HepG2 (cell line): ENCODE measurements around the gene ELOVL5. TPM values are rescaled to one million over a fixed set of nuclear protein-coding genes. Genes with fewer than 3 reads are reported as not detected.

Experiments used
- ATAC-seq: fragments of 200-7000 bp; cut with Tn5 transposase; 3 replicates; pipeline ENCODE4 v1.9.1; 2020; ENCODE audit warnings: mild to moderate bottlenecking, moderate library complexity
- BruUV-seq: library from RNA; stranded (reverse); fragments of 400-500 nt; replicated peaks from 2 replicates; lab custom pipeline; 2021; lab: Mats Ljungman, UMichigan
- CTCF ChIA-PET: fragments of 300-600 bp; formaldehyde crosslinking; extraction: SDS; loops from one replicate; lab custom pipeline; 2021; ENCODE audit warnings: low total read pairs, inconsistent platforms, low intra/inter-chr PET ratio; lab: Yijun Ruan, JAX
- POLR2A ChIA-PET: fragments of 350-600 bp; sonication (Branson Sonifier 250); formaldehyde crosslinking; loops from one replicate; lab custom pipeline; 2020; ENCODE audit warnings: antibody characterized with exemption, inconsistent platforms; lab: Yijun Ruan, JAX
- DNase-seq: peaks from one replicate; pipeline ENCODE4 v3.0.0-alpha.2; 2015; ENCODE audit warnings: low spot score
- FAIRE-seq: peaks from 3 replicates; lab custom pipeline; 2011; peaks lifted over from hg19 to GRCh38; lab: Jason Lieb, UNC
- H2AFZ ChIP-seq: one replicate; pipeline ENCODE4 v1.6.1; 2011; ENCODE audit warnings: low read length, inconsistent platforms
- H3K27ac ChIP-seq: fragments of 300-600 bp; 3 replicates; pipeline ENCODE4 v1.8.0; 2011; ENCODE audit warnings: mixed run types, mild to moderate bottlenecking, mixed read lengths, low read length, inconsistent platforms; ENCODE audit not compliant: insufficient read depth; ENCODE audit errors: extremely low read length
- H3K27me3 ChIP-seq, 2 experiments: fragments of 200-600 bp in 1 of 2; 2 replicates in 1 of 2; 3 replicates in 1 of 2; pipeline versions ENCODE4 v1.6.0 to v1.8.0; 2011; ENCODE audit warnings: low read length in 2 of 2, mild to moderate bottlenecking in 2 of 2, moderate library complexity in 2 of 2, inconsistent platforms in 1 of 2; ENCODE audit not compliant: insufficient read depth in 2 of 2, control insufficient read depth in 1 of 2
- H3K36me3 ChIP-seq, 2 experiments: fragments of 200-600 bp in 1 of 2; replicated peaks in 1 of 2; 2 replicates in 1 of 2; 3 replicates in 1 of 2; pipeline versions ENCODE4 v1.5.1 to v1.8.0; 2011; ENCODE audit warnings: low read length in 2 of 2, inconsistent platforms in 1 of 2; ENCODE audit not compliant: insufficient read depth in 2 of 2, control insufficient read depth in 1 of 2
- H3K4me1 ChIP-seq: 2 replicates; pipeline ENCODE4 v1.5.1; 2012; ENCODE audit warnings: low read length, inconsistent platforms; ENCODE audit not compliant: insufficient read depth
- H3K4me2 ChIP-seq: 2 replicates; pipeline ENCODE4 v1.6.0; 2011; ENCODE audit warnings: low read depth, low read length, inconsistent platforms
- H3K4me3 ChIP-seq, 3 experiments: fragments of 200-600 bp in 1 of 3; sonication (generic), shearing (Covaris generic) in 1 of 3; replicated peaks in 1 of 3; 2 replicates each; pipeline ENCODE4 v1.5.1; 2011 to 2016; ENCODE audit warnings: low read length in 3 of 3, inconsistent platforms in 2 of 3, low read depth in 2 of 3, mild to moderate bottlenecking in 2 of 3, control low read depth in 1 of 3, mixed read lengths in 1 of 3; ENCODE audit not compliant: insufficient read depth in 1 of 3
- H3K79me2 ChIP-seq: one replicate; pipeline ENCODE4 v1.6.1; 2011; ENCODE audit warnings: low read length, inconsistent platforms; ENCODE audit not compliant: insufficient read depth
- H3K9ac ChIP-seq: 2 replicates; pipeline ENCODE4 v1.6.0; 2011; ENCODE audit warnings: mild to moderate bottlenecking, low read depth, low read length, inconsistent platforms; ENCODE audit not compliant: insufficient read depth
- H3K9me3 ChIP-seq: 2 replicates; pipeline ENCODE4 v1.5.1; 2012; ENCODE audit warnings: mild to moderate bottlenecking, low read length
- H4K20me1 ChIP-seq: 2 replicates; pipeline ENCODE4 v1.6.0; 2011; ENCODE audit warnings: inconsistent platforms, mild to moderate bottlenecking, low read length, moderate library complexity; ENCODE audit not compliant: insufficient read depth
- AKAP8 ChIP-seq: sonication (generic); formaldehyde crosslinking; IDR thresholded peaks from 2 replicates; pipeline ENCODE4 v1.5.1; 2020; ENCODE audit warnings: mild to moderate bottlenecking, missing genetic modification reagents
- CEBPG ChIP-seq: IDR thresholded peaks from 2 replicates; pipeline ENCODE4 v1.6.1; 2016
- DBP ChIP-seq: sonication (generic); formaldehyde crosslinking; IDR thresholded peaks from 2 replicates; pipeline ENCODE4 v1.4.0; 2020; ENCODE audit warnings: missing genetic modification reagents; ENCODE audit errors: not compliant biosample characterization
- KDM6A ChIP-seq: IDR thresholded peaks from 2 replicates; pipeline ENCODE4 v1.6.1; 2016; ENCODE audit warnings: low read depth
- KLF9 ChIP-seq: IDR thresholded peaks from 2 replicates; pipeline ENCODE4 v1.6.1; 2016; ENCODE audit warnings: low read depth
- MAFG ChIP-seq: sonication (generic); formaldehyde crosslinking; IDR thresholded peaks from 2 replicates; pipeline ENCODE4 v1.5.1; 2020; ENCODE audit warnings: mild to moderate bottlenecking, missing genetic modification reagents
- PHF21A ChIP-seq: sonication (generic); formaldehyde crosslinking; IDR thresholded peaks from 2 replicates; pipeline ENCODE4 v1.5.0; 2020; ENCODE audit warnings: mild to moderate bottlenecking, missing genetic modification reagents
- RBM39 ChIP-seq: fragments of 200-400 bp; formaldehyde crosslinking; IDR thresholded peaks from one replicate; pipeline ENCODE4 v1.6.1; 2018; ENCODE audit warnings: antibody characterized with exemption, mild to moderate bottlenecking, low read depth, low read length; ENCODE audit not compliant: poor library complexity, severe bottlenecking
- RFXANK ChIP-seq: IDR thresholded peaks from 2 replicates; pipeline ENCODE4 v1.6.1; 2016
- SETDB1 ChIP-seq: sonication (generic); formaldehyde crosslinking; IDR thresholded peaks from 2 replicates; pipeline ENCODE4 v1.5.1; 2020; ENCODE audit warnings: missing genetic modification reagents, mild to moderate bottlenecking, borderline replicate concordance
- SKIL ChIP-seq: sonication (generic); formaldehyde crosslinking; IDR thresholded peaks from 2 replicates; pipeline ENCODE4 v1.8.0; 2022; ENCODE audit warnings: missing genetic modification reagents, mild to moderate bottlenecking, moderate library complexity, borderline replicate concordance
- SP4 ChIP-seq: sonication (generic); formaldehyde crosslinking; IDR thresholded peaks from 2 replicates; pipeline ENCODE4 v1.8.1; 2023; ENCODE audit warnings: mild to moderate bottlenecking, missing genetic modification reagents
- ZC3H4 ChIP-seq: sonication (generic); formaldehyde crosslinking; IDR thresholded peaks from 2 replicates; pipeline ENCODE4 v1.4.0; 2020; ENCODE audit warnings: missing genetic modification reagents, borderline replicate concordance
- ZMYM3 ChIP-seq: sonication (generic); formaldehyde crosslinking; IDR thresholded peaks from 2 replicates; pipeline ENCODE4 v1.5.1; 2020; ENCODE audit warnings: mild to moderate bottlenecking, missing genetic modification reagents
- ZNF20 ChIP-seq: sonication (generic); formaldehyde crosslinking; IDR thresholded peaks from 2 replicates; pipeline ENCODE4 v1.4.0; 2020; ENCODE audit warnings: mild to moderate bottlenecking, moderate library complexity, missing genetic modification reagents
- ZNF350 ChIP-seq: sonication (generic); formaldehyde crosslinking; IDR thresholded peaks from 2 replicates; pipeline ENCODE4 v1.4.0; 2020; ENCODE audit warnings: mild to moderate bottlenecking, low read depth, missing genetic modification reagents, borderline replicate concordance
- ZNF781 ChIP-seq: sonication (generic); formaldehyde crosslinking; IDR thresholded peaks from 2 replicates; pipeline ENCODE4 v1.5.1; 2020; ENCODE audit warnings: borderline replicate concordance, mild to moderate bottlenecking, missing genetic modification reagents; ENCODE audit errors: not compliant biosample characterization
- ZNF816 ChIP-seq: sonication (generic); formaldehyde crosslinking; IDR thresholded peaks from 2 replicates; pipeline ENCODE4 v1.8.0; 2022; ENCODE audit warnings: missing genetic modification reagents, mild to moderate bottlenecking, borderline replicate concordance
- ZNF883 ChIP-seq: sonication (generic); formaldehyde crosslinking; IDR thresholded peaks from 2 replicates; pipeline ENCODE4 v1.5.1; 2020; ENCODE audit warnings: mild to moderate bottlenecking, missing genetic modification reagents; ENCODE audit errors: not compliant biosample characterization
- WGBS: methylation state at CpG from one replicate; pipeline ENCODE4 v1.1.6; 2017; ENCODE audit warnings: low lambda C conversion rate; 5-methylcytosine and 5-hydroxymethylcytosine counted together
- in situ Hi-C: cut with HindIII; loops from 2 replicates; pipeline ENCODE4 v1.10.0; 2017; ENCODE audit warnings: low pct_unique_long_range_greater_than_20kb; ENCODE audit not compliant: extremely low pct_ligation_motif_present
- intact Hi-C: fragments of 100-400 bp; cut with micrococcal nuclease; formaldehyde crosslinking; loops from one replicate; pipeline ENCODE4 v1.10.0; 2022; ENCODE audit not compliant: unreplicated experiment
- polyA plus RNA-seq, 8 experiments: library from polyadenylated mRNA; depleted of rRNA in 3 of 8; stranded (reverse) in 7 of 8; unstranded in 1 of 8; fragments of >200 nt; fragmentation: Illumina TruSeq in 4 of 8; extraction: Trizol in 4 of 8; gene quantifications; 2 replicates each; pipeline versions ENCODE4 v1.2.1 to v1.2.3, GENCODE V29; 2011 to 2016; ENCODE audit warnings: low read depth in 4 of 8, missing spikeins in 1 of 8, mixed read lengths in 1 of 8; ENCODE audit not compliant: insufficient read depth in 1 of 8
- total RNA-seq, 5 experiments: library from RNA; depleted of rRNA; stranded (reverse); fragments of >200 nt; fragmentation: Illumina TruSeq; extraction: Trizol; gene quantifications; 2 replicates each; pipeline ENCODE4 v1.2.3, GENCODE V29; 2016; ENCODE audit warnings: low read depth in 1 of 5

Gene ELOVL5
- total and polyA plus RNA-seq, 2 of the 13 experiments (the other 11 are each of a cell fraction or from before 2014, with no cell fraction given), result 50.1 to 72.4 TPM

- 97% methylated on average over 3 of the region's 3 CpGs for WGBS
- peaks cover 9% of the 10 kb centered on the region; the same call in 1 of the 2 replicates for H3K4me1 ChIP-seq
- ATAC-seq, result no peak
- no peaks in the 10 kb centered on the region for H4K20me1 ChIP-seq
- no peaks in the 10 kb centered on the region for H3K36me3 ChIP-seq
- in situ Hi-C loops, result no loop called here
- H2AFZ ChIP-seq, result no peak overlapping the region
- CTCF ChIA-PET, result no interaction called here
- H3K4me2 ChIP-seq, result no peak overlapping the region
- intact Hi-C loops, result no loop called here
- BruUV-seq, result no TSS peak
- TF ChIP-seq SKIL (CRISPR knock-in tag), result no peak
- no peak for TF ChIP-seq SP4 (CRISPR knock-in tag)
- TF ChIP-seq SETDB1 (CRISPR knock-in tag), result no peak
- TF ChIP-seq KDM6A, result no peak
- no peak for TF ChIP-seq MAFG (CRISPR knock-in tag)
- no peak for TF ChIP-seq ZNF883 (CRISPR knock-in tag)
- no peak for TF ChIP-seq ZC3H4
- no peak for TF ChIP-seq ZNF350 (CRISPR knock-in tag)
- no peak for TF ChIP-seq KLF9
- TF ChIP-seq CEBPG, result no peak
- no peak for TF ChIP-seq ZNF20 (CRISPR knock-in tag)
- TF ChIP-seq ZNF781 (CRISPR knock-in tag), result no peak
- no peak for TF ChIP-seq RBM39
- no peak for TF ChIP-seq ZMYM3 (CRISPR knock-in tag)
- TF ChIP-seq PHF21A (CRISPR knock-in tag), result no peak
- TF ChIP-seq AKAP8 (CRISPR knock-in tag), result no peak
- no peak for TF ChIP-seq ZNF816 (CRISPR knock-in tag)
- TF ChIP-seq RFXANK, result no peak
- TF ChIP-seq DBP, result no peak
- TF ChIP-seq, all 625 proteins: peak for 0
- FAIRE-seq (no peak), DNase-seq (no peak)
- Histone ChIP-seq H3K9me3 (no peaks in the 10 kb centered on the region), H3K27ac (no peak overlapping the region), H3K4me3 (no peak overlapping the region), H3K27me3 (no peaks in the 10 kb centered on the region), H3K9ac (no peak overlapping the region), H3K79me2 (peaks cover 40% of the 10 kb centered on the region)
- POLR2A ChIA-PET, result no interaction called here
Measured at GRCh38 chr6:53315086-53315724, 33.5 kb downstream of the ELOVL5 start.
